SK-N-SH (cell line): ENCODE data around the gene MS4A4A. TPM values are rescaled to one million over a fixed set of nuclear protein-coding genes. Genes with fewer than 3 reads are reported as not detected.

Experiments
- CTCF ChIA-PET: fragments of 300-600, 350-600 bp; formaldehyde crosslinking; extraction: SDS; loops from one replicate; lab custom pipeline; 2021; lab: Yijun Ruan, JAX
- POLR2A ChIA-PET: fragments of 350-600 bp; sonication (Branson Sonifier 250); formaldehyde crosslinking; extraction: SDS; loops from one replicate; lab custom pipeline; 2020; ENCODE audit warnings: antibody characterized with exemption, inconsistent platforms; lab: Yijun Ruan, JAX
- DNase-seq: peaks from one replicate; pipeline ENCODE4 v3.0.0; 2012
- H2AFZ ChIP-seq: fragments of 200-600 bp; sonication (generic); 2 replicates; pipeline ENCODE4 v1.8.1; 2016; ENCODE audit warnings: antibody characterized with exemption, mild to moderate bottlenecking, low read depth
- H3F3A ChIP-seq: fragments of 200-600 bp; sonication (generic); replicated peaks from 2 replicates; pipeline ENCODE3; 2016; ENCODE audit warnings: antibody characterized with exemption, mild to moderate bottlenecking; ENCODE audit not compliant: insufficient read depth
- H3K27ac ChIP-seq, 2 experiments: fragments of 200-500 bp in 1 of 2; fragments of 200-600 bp in 1 of 2; sonication (Bioruptor generic) in 1 of 2; sonication (generic), shearing (Covaris generic) in 1 of 2; 2 replicates each; pipeline versions ENCODE4 v1.5.1 to v1.6.1; 2014 to 2016; ENCODE audit warnings: low read depth in 2 of 2, inconsistent platforms in 1 of 2, low read length in 1 of 2, mild to moderate bottlenecking in 1 of 2, mixed read lengths in 1 of 2
- H3K27me3 ChIP-seq: fragments of 200-600 bp; sonication (generic), shearing (Covaris generic); 2 replicates; pipeline ENCODE4 v1.6.1; 2016; ENCODE audit warnings: mixed run types; ENCODE audit not compliant: insufficient read depth
- H3K36me3 ChIP-seq, 2 experiments: fragments of 200-500 bp in 1 of 2; fragments of 200-600 bp in 1 of 2; sonication (Bioruptor generic) in 1 of 2; sonication (generic) in 1 of 2; replicated peaks in 1 of 2; 2 replicates each; pipeline versions ENCODE3 to v1.5.1; 2014 to 2016; ENCODE audit warnings: low read length in 1 of 2, mild to moderate bottlenecking in 1 of 2; ENCODE audit not compliant: insufficient read depth in 2 of 2, control insufficient read depth in 1 of 2
- H3K4me1 ChIP-seq, 2 experiments: fragments of 200-500 bp in 1 of 2; fragments of 200-600 bp in 1 of 2; sonication (Bioruptor generic) in 1 of 2; sonication (generic), shearing (Covaris generic) in 1 of 2; 2 replicates each; pipeline versions ENCODE4 v1.5.1 to v1.6.1; 2014 to 2016; ENCODE audit warnings: low read depth in 1 of 2, low read length in 1 of 2, mixed run types in 1 of 2; ENCODE audit not compliant: insufficient read depth in 2 of 2, control insufficient read depth in 1 of 2
- H3K4me2 ChIP-seq: fragments of 200-600 bp; sonication (generic), shearing (Covaris generic); 2 replicates; pipeline ENCODE4 v1.6.1; 2017; ENCODE audit warnings: mixed run types
- H3K4me3 ChIP-seq, 2 experiments: fragments of 200-500 bp in 1 of 2; fragments of 200-600 bp in 1 of 2; sonication (Bioruptor generic) in 1 of 2; sonication (generic), shearing (Covaris generic) in 1 of 2; 2 replicates each; pipeline versions ENCODE4 v1.5.1 to v1.8.1; 2014 to 2016; ENCODE audit warnings: low read depth in 2 of 2, inconsistent platforms in 1 of 2, low read length in 1 of 2, mild to moderate bottlenecking in 1 of 2, mixed read lengths in 1 of 2, moderate library complexity in 1 of 2
- H3K79me2 ChIP-seq: fragments of 200-600 bp; sonication (generic); 2 replicates; pipeline ENCODE4 v1.8.1; 2017; ENCODE audit warnings: mild to moderate bottlenecking; ENCODE audit not compliant: insufficient read depth
- H3K9ac ChIP-seq: fragments of 200-600 bp; sonication (generic); 2 replicates; pipeline ENCODE4 v1.6.1; 2017; ENCODE audit warnings: mixed run types
- H3K9me2 ChIP-seq: fragments of 200-600 bp; sonication (generic); 2 replicates; pipeline ENCODE4 v1.6.1; 2017; ENCODE audit warnings: mixed run types
- H3K9me3 ChIP-seq: fragments of 200-600 bp; sonication (generic); 2 replicates; pipeline ENCODE4 v1.6.1; 2017; ENCODE audit warnings: mixed run types, mild to moderate bottlenecking, moderate library complexity
- H4K20me1 ChIP-seq: fragments of 200-600 bp; sonication (generic); 2 replicates; pipeline ENCODE4 v1.6.1; 2017; ENCODE audit warnings: mild to moderate bottlenecking, mixed run types; ENCODE audit not compliant: insufficient read depth
- EZH2phosphoT487 ChIP-seq: fragments of 200-600 bp; sonication (generic); IDR thresholded peaks from 2 replicates; pipeline ENCODE4 v1.6.1; 2017; ENCODE audit warnings: low read depth, mixed run types, mild to moderate bottlenecking, antibody characterized with exemption, moderate library complexity, borderline replicate concordance
- MEF2A ChIP-seq: IDR thresholded peaks from 2 replicates; pipeline ENCODE4 v1.4.0; 2012; ENCODE audit warnings: low read depth, borderline replicate concordance
- MXI1 ChIP-seq: IDR thresholded peaks from 2 replicates; pipeline ENCODE4 v1.6.1; 2012; ENCODE audit warnings: mild to moderate bottlenecking, low read depth, low read length, improper control_type of control experiment
- NRF1 ChIP-seq: IDR thresholded peaks from 2 replicates; pipeline ENCODE4 v1.6.1; 2012; ENCODE audit warnings: low read depth, mild to moderate bottlenecking, low read length
- POLR2AphosphoS5 ChIP-seq: IDR thresholded peaks from 2 replicates; pipeline ENCODE4 v1.6.1; 2012; ENCODE audit warnings: low read depth, low read length
- RAD21 ChIP-seq: IDR thresholded peaks from 2 replicates; pipeline ENCODE4 v1.6.1; 2012; ENCODE audit warnings: mild to moderate bottlenecking, low read length
- SIN3A ChIP-seq: IDR thresholded peaks from 2 replicates; pipeline ENCODE4 v1.6.1; 2012; ENCODE audit warnings: low read depth, mild to moderate bottlenecking, low read length, moderate library complexity, borderline replicate concordance
- SMC3 ChIP-seq: IDR thresholded peaks from 2 replicates; pipeline ENCODE4 v1.6.1; 2012; ENCODE audit warnings: low read depth, low read length, improper control_type of control experiment
- WGBS: methylation state at CpG from one replicate; pipeline ENCODE4 v1.1.6; 2017; ENCODE audit warnings: low lambda C conversion rate; 5-methylcytosine and 5-hydroxymethylcytosine counted together
- polyA plus RNA-seq, 3 experiments: library from polyadenylated mRNA; depleted of rRNA; stranded (reverse); fragments of >200 nt; gene quantifications; 2 replicates each; pipeline ENCODE4 v1.2.3, GENCODE V29; 2012
- TF ChIP-seq, protein P1 (sequence below): fragments of 150-350 bp; IDR thresholded peaks from 2 replicates; pipeline ENCODE4 v1.6.1; 2017; ENCODE audit warnings: antibody characterized with exemption, low read length, low read depth, borderline replicate concordance
- TF ChIP-seq, protein P2 (sequence below): fragments of 200-600 bp; sonication (generic); IDR thresholded peaks from 2 replicates; pipeline ENCODE4 v1.6.1; 2017; ENCODE audit warnings: antibody characterized with exemption, mild to moderate bottlenecking, moderate library complexity
- TF ChIP-seq, protein P3 (sequence below): fragments of 150-350 bp; IDR thresholded peaks from 2 replicates; pipeline ENCODE4 v1.6.1; 2016; ENCODE audit warnings: mild to moderate bottlenecking, low read depth, low read length

MS4A4A gene
- polyA plus RNA-seq, 1 of the 3 experiments (the other 2 are of a cell fraction) = not detected

DNA sequence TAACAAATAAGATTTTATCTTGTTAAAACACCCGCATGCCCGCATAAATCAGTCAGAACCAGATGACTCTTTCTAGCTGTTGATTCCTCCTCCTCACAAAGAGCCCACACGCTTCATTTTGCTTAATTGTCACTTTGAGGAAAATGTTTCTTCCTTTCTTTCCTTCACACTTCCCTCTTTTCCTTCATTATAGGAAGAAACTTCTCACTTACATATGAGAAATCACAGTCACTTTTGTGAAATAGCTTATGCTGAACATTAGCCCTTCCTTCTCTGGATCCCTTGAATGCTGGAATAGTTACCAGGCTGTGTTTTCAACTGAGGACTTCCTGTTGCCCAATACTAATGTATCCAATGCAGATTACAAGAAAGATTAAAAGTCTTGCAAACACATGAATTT, 52.4 kb downstream of the MS4A4A start (continued):
- TF ChIP-seq, protein P1, sequence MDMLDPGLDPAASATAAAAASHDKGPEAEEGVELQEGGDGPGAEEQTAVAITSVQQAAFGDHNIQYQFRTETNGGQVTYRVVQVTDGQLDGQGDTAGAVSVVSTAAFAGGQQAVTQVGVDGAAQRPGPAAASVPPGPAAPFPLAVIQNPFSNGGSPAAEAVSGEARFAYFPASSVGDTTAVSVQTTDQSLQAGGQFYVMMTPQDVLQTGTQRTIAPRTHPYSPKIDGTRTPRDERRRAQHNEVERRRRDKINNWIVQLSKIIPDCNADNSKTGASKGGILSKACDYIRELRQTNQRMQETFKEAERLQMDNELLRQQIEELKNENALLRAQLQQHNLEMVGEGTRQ = no peak

DNA sequence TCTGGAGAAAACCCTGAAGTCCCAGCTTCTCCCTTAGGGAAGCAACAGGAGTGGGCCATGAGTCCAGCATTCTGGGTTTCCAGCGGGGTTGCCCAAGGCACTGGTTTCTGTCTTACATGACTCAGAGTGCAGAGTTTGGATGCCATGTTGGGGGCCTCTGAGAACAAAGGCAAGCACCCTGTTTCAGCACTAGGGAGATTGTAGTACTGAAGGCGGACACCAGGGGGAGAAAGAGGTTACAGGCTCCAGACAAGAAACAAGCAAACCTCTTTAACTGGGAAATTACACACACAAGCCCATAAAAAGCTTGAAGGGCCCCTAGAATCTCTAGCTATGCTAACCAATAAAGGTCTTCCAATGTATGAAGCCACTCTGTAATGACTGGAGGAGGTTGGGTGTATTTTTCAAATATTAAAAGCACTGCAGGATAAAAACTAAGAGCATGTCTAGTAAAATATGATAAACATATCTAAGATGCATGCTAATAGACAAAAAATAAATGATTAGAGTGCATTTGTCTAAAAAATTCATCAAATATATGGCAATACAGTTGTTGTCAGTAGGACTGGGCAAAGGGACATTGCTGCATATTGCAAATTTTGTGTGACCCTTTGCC, 53.6 kb downstream of the MS4A4A start:
- Histone ChIP-seq H3K27me3 (no peaks in the 10 kb centered on the region), H3K79me2 (no peaks in the 10 kb centered on the region), H3K4me2 (no peak overlapping the region), H3K36me3 (no peaks in the 10 kb centered on the region), H4K20me1 (no peaks in the 10 kb centered on the region), H3K4me3 (no peak overlapping the region), H3K4me1 (no peaks in the 10 kb centered on the region), H3K9me2 (no peaks in the 10 kb centered on the region), H3K27ac (no peak overlapping the region), H2AFZ (no peak overlapping the region), H3K9me3 (no peaks in the 10 kb centered on the region), H3K9ac (no peak overlapping the region), H3F3A (no peaks in the 10 kb centered on the region)
- ChIA-PET POLR2A (no interaction called here), CTCF (interaction anchor here (0.7 to 2.0 kb wide), 22 partner anchors 8 to 505 kb away, joined by 3 to 14 read pairs (median 4); no protein-coding TSS in a partner anchor)
- whole genome bisulfite sequencing = 5% methylated on average over 2 of the region's 2 CpGs
- TF ChIP-seq RAD21 (peak; percentile 7; the same call in 1 of the 2 replicates), MXI1 (no peak), MEF2A (no peak), NRF1 (no peak), SMC3 (peak; percentile 28; the same call in 1 of the 2 replicates), SIN3A (no peak), POLR2AphosphoS5 (no peak), EZH2phosphoT487 (no peak)
- TF ChIP-seq, protein P2, sequence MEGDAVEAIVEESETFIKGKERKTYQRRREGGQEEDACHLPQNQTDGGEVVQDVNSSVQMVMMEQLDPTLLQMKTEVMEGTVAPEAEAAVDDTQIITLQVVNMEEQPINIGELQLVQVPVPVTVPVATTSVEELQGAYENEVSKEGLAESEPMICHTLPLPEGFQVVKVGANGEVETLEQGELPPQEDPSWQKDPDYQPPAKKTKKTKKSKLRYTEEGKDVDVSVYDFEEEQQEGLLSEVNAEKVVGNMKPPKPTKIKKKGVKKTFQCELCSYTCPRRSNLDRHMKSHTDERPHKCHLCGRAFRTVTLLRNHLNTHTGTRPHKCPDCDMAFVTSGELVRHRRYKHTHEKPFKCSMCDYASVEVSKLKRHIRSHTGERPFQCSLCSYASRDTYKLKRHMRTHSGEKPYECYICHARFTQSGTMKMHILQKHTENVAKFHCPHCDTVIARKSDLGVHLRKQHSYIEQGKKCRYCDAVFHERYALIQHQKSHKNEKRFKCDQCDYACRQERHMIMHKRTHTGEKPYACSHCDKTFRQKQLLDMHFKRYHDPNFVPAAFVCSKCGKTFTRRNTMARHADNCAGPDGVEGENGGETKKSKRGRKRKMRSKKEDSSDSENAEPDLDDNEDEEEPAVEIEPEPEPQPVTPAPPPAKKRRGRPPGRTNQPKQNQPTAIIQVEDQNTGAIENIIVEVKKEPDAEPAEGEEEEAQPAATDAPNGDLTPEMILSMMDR = peak; percentile 68
- TF ChIP-seq, protein P3, sequence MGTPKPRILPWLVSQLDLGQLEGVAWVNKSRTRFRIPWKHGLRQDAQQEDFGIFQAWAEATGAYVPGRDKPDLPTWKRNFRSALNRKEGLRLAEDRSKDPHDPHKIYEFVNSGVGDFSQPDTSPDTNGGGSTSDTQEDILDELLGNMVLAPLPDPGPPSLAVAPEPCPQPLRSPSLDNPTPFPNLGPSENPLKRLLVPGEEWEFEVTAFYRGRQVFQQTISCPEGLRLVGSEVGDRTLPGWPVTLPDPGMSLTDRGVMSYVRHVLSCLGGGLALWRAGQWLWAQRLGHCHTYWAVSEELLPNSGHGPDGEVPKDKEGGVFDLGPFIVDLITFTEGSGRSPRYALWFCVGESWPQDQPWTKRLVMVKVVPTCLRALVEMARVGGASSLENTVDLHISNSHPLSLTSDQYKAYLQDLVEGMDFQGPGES = no peak
- DNase-seq = peak; percentile 47
